H1 (cell line): ENCODE results near the gene SNAPC2. TPM values are rescaled to one million over a fixed set of nuclear protein-coding genes. Genes with fewer than 3 reads are reported as not detected.

ENCODE experiments used
- CTCF ChIA-PET: fragments of 300-600 bp; sonication (Branson Sonifier 250); formaldehyde crosslinking; loops from one replicate; lab custom pipeline; 2021; ENCODE audit not compliant: partially characterized antibody; lab: Charles Lee
- POLR2A ChIA-PET: fragments of 300-600 bp; sonication (Branson Sonifier 250); formaldehyde crosslinking; loops from one replicate; lab custom pipeline; 2021; ENCODE audit warnings: inconsistent platforms; ENCODE audit not compliant: partially characterized antibody; lab: Charles Lee
- DNase-seq, 2 experiments: peaks; one replicate each; pipeline versions ENCODE4 v3.0.0 to v3.0.0-alpha.2; 2010 to 2022; ENCODE audit warnings: low spot score in 2 of 2, low read depth in 1 of 2, mixed read lengths in 1 of 2
- FAIRE-seq: peaks from 2 replicates; lab custom pipeline; 2011; peaks lifted over from hg19 to GRCh38; lab: Jason Lieb, UNC
- H2AFZ ChIP-seq: 2 replicates; pipeline ENCODE4 v1.8.1; 2012; ENCODE audit warnings: low read length, inconsistent platforms
- H2AK5ac ChIP-seq: 2 replicates; pipeline ENCODE4 v1.6.1; 2013; ENCODE audit warnings: low read depth, low read length
- H2BK120ac ChIP-seq: replicated peaks from 2 replicates; pipeline ENCODE3; 2013; ENCODE audit warnings: low read depth, low read length, inconsistent platforms
- H2BK12ac ChIP-seq: 2 replicates; pipeline ENCODE4 v1.6.1; 2013; ENCODE audit warnings: low read depth, low read length
- H2BK15ac ChIP-seq: 2 replicates; pipeline ENCODE4 v1.6.1; 2013; ENCODE audit warnings: low read length
- H2BK20ac ChIP-seq: 2 replicates; pipeline ENCODE4 v1.6.1; 2013; ENCODE audit warnings: low read length
- H2BK5ac ChIP-seq: 2 replicates; pipeline ENCODE4 v1.6.1; 2013; ENCODE audit warnings: low read depth, low read length
- H3K14ac ChIP-seq: 2 replicates; pipeline ENCODE4 v1.6.1; 2013; ENCODE audit warnings: inconsistent platforms; ENCODE audit not compliant: insufficient read length
- H3K18ac ChIP-seq: 2 replicates; pipeline ENCODE4 v1.6.1; 2013; ENCODE audit warnings: low read length; ENCODE audit errors: extremely low read depth
- H3K23ac ChIP-seq: 2 replicates; pipeline ENCODE4 v1.6.1; 2013; ENCODE audit warnings: inconsistent platforms; ENCODE audit not compliant: insufficient read length
- H3K23me2 ChIP-seq: 2 replicates; pipeline ENCODE4 v1.6.1; 2013; ENCODE audit warnings: low read depth, low read length
- H3K27ac ChIP-seq: 2 replicates; pipeline ENCODE4 v1.6.1; 2011; ENCODE audit warnings: low read depth, low read length, inconsistent platforms
- H3K27me3 ChIP-seq, 4 experiments: replicated peaks in 1 of 4; 1 replicate in 1 of 4; 2 replicates in 3 of 4; pipeline versions ENCODE4 v1.6.1 to v1.8.1; 2011 to 2013; ENCODE audit warnings: low read length in 3 of 4, mild to moderate bottlenecking in 3 of 4, inconsistent platforms in 2 of 4, mixed read lengths in 2 of 4, moderate library complexity in 1 of 4; ENCODE audit not compliant: control insufficient read depth in 3 of 4, insufficient read depth in 3 of 4; ENCODE audit errors: extremely low read depth in 1 of 4
- H3K36me3 ChIP-seq, 4 experiments: 2 replicates each; pipeline versions ENCODE4 v1.6.1 to v1.8.1; 2011 to 2013; ENCODE audit warnings: mild to moderate bottlenecking in 4 of 4, low read length in 3 of 4, moderate library complexity in 2 of 4, control low read depth in 1 of 4, inconsistent platforms in 1 of 4; ENCODE audit not compliant: insufficient read depth in 4 of 4, control insufficient read depth in 2 of 4
- H3K4ac ChIP-seq: replicated peaks from 2 replicates; pipeline ENCODE3; 2013; ENCODE audit warnings: low read length, low read depth, mixed read lengths, inconsistent platforms; ENCODE audit not compliant: insufficient read length
- H3K4me1 ChIP-seq, 4 experiments: replicated peaks in 1 of 4; 1 replicate in 1 of 4; 2 replicates in 3 of 4; pipeline versions ENCODE4 v1.6.1 to v1.8.1; 2011 to 2013; ENCODE audit warnings: low read length in 3 of 4, inconsistent platforms in 2 of 4, mixed read lengths in 1 of 4; ENCODE audit not compliant: insufficient read depth in 4 of 4, control insufficient read depth in 3 of 4
- H3K4me2 ChIP-seq, 2 experiments: 2 replicates each; pipeline versions ENCODE4 v1.6.1 to v1.8.1; 2011 to 2013; ENCODE audit warnings: low read depth in 2 of 2, low read length in 2 of 2, control low read depth in 1 of 2, inconsistent platforms in 1 of 2, mild to moderate bottlenecking in 1 of 2; ENCODE audit not compliant: insufficient read depth in 1 of 2
- H3K4me3 ChIP-seq, 4 experiments: fragments of 200-600, 300-600 bp in 1 of 4; sonication (generic), shearing (Covaris generic), sonication (Bioruptor Twin) in 1 of 4; 2 replicates each; pipeline versions ENCODE4 v1.5.1 to v1.8.1; 2011 to 2016; ENCODE audit warnings: low read length in 4 of 4, low read depth in 3 of 4, control low read depth in 2 of 4, inconsistent platforms in 2 of 4, mild to moderate bottlenecking in 2 of 4, mixed read lengths in 1 of 4, moderate library complexity in 1 of 4; ENCODE audit not compliant: insufficient read depth in 2 of 4; ENCODE audit errors: extremely low read depth in 1 of 4
- H3K56ac ChIP-seq: replicated peaks from 2 replicates; pipeline ENCODE3; 2013; ENCODE audit warnings: low read depth, mild to moderate bottlenecking, mixed read lengths, low read length, inconsistent platforms; ENCODE audit not compliant: insufficient read length
- H3K79me1 ChIP-seq: 2 replicates; pipeline ENCODE4 v1.6.1; 2013; ENCODE audit warnings: low read depth, low read length, control low read depth
- H3K79me2 ChIP-seq, 2 experiments: 2 replicates each; pipeline versions ENCODE4 v1.6.1 to v1.8.1; 2012 to 2013; ENCODE audit warnings: low read length in 2 of 2, mild to moderate bottlenecking in 2 of 2, inconsistent platforms in 1 of 2; ENCODE audit not compliant: insufficient read depth in 2 of 2, control insufficient read depth in 1 of 2
- H3K9ac ChIP-seq, 4 experiments: replicated peaks in 1 of 4; 1 replicate in 1 of 4; 2 replicates in 3 of 4; pipeline versions ENCODE4 v1.6.1 to v1.8.1; 2011 to 2013; ENCODE audit warnings: low read depth in 3 of 4, low read length in 3 of 4, control low read depth in 2 of 4, mild to moderate bottlenecking in 2 of 4, moderate library complexity in 2 of 4, inconsistent platforms in 1 of 4; ENCODE audit errors: extremely low read depth in 1 of 4
- H3K9me3 ChIP-seq, 2 experiments: 2 replicates each; pipeline versions ENCODE4 v1.6.1 to v1.8.1; 2012 to 2013; ENCODE audit warnings: mild to moderate bottlenecking in 2 of 2, moderate library complexity in 2 of 2, control low read depth in 1 of 2, inconsistent platforms in 1 of 2, low read depth in 1 of 2, low read length in 1 of 2, mixed read lengths in 1 of 2; ENCODE audit not compliant: insufficient read depth in 2 of 2
- H4K20me1 ChIP-seq, 2 experiments: replicated peaks in 1 of 2; 2 replicates each; pipeline versions ENCODE3 to v1.8.1; 2011 to 2013; ENCODE audit warnings: inconsistent platforms in 2 of 2, low read length in 2 of 2, mild to moderate bottlenecking in 1 of 2; ENCODE audit not compliant: insufficient read depth in 2 of 2, control insufficient read depth in 1 of 2
- H4K5ac ChIP-seq: 2 replicates; pipeline ENCODE4 v1.6.1; 2013; ENCODE audit warnings: low read length, low read depth, mixed read lengths, inconsistent platforms; ENCODE audit not compliant: insufficient read length
- H4K8ac ChIP-seq: 2 replicates; pipeline ENCODE4 v1.8.0; 2013; ENCODE audit warnings: mild to moderate bottlenecking, moderate library complexity, low read length, inconsistent platforms; ENCODE audit not compliant: insufficient read depth; ENCODE audit errors: extremely low read depth
- H4K91ac ChIP-seq: replicated peaks from 2 replicates; pipeline ENCODE3; 2013; ENCODE audit warnings: low read length, mixed read lengths, inconsistent platforms; ENCODE audit not compliant: insufficient read length
- EZH2 ChIP-seq: fragments of 200-600 bp; sonication (generic); IDR thresholded peaks from 2 replicates; pipeline ENCODE4 v1.7.1; 2012; ENCODE audit warnings: low read depth, mild to moderate bottlenecking, moderate library complexity, low read length, inconsistent platforms; ENCODE audit not compliant: severe bottlenecking
- KDM4A ChIP-seq: IDR thresholded peaks from one replicate; pipeline ENCODE4 v1.7.1; 2012; ENCODE audit warnings: low read depth, mild to moderate bottlenecking, moderate library complexity, low read length, inconsistent platforms; ENCODE audit not compliant: severe bottlenecking
- MAFK ChIP-seq: IDR thresholded peaks from 2 replicates; pipeline ENCODE4 v1.6.1; 2012; ENCODE audit warnings: low read depth, mild to moderate bottlenecking, improper control_type of control experiment, low read length
- SRF ChIP-seq: IDR thresholded peaks from 2 replicates; pipeline ENCODE4 v1.6.1; 2011; ENCODE audit warnings: mild to moderate bottlenecking, low read depth, low read length, moderate library complexity
- WGBS, 2 experiments: shearing (Covaris generic) in 1 of 2; methylation state at CpG; one replicate each; pipeline versions ENCODE4 v1.1.6 to v1.1.7; 2013 to 2015; ENCODE audit warnings: low lambda C conversion rate in 2 of 2, mixed read lengths in 2 of 2, inconsistent platforms in 1 of 2, low coverage in 1 of 2, missing lambda C conversion rate in 1 of 2; ENCODE audit not compliant: insufficient replicate concordance in 2 of 2, insufficient coverage in 1 of 2, insufficient read length in 1 of 2; ENCODE audit errors: extremely low coverage in 1 of 2, missing lambda C conversion rate in 1 of 2; 5-methylcytosine and 5-hydroxymethylcytosine counted together
- polyA plus RNA-seq, 7 experiments: library from polyadenylated mRNA; depleted of rRNA in 3 of 7; stranded (reverse) in 5 of 7; unstranded in 2 of 7; fragments of >200 nt in 5 of 7; fragments of 200-250 nt in 2 of 7; gene quantifications; 1 replicate in 5 of 7; 2 replicates in 1 of 7; 4 replicates in 1 of 7; pipeline versions ENCODE4 v1.2.1 to v1.2.3, GENCODE V29; 2011 to 2013; ENCODE audit warnings: missing spikeins in 2 of 7, mixed read lengths in 2 of 7
- total RNA-seq: library from RNA; stranded (reverse); fragmentation: NEBNext Ultra II Directional; extraction: Animal tissue kit (Norgen Biotek cat#: 25700); gene quantifications from 2 replicates; pipeline ENCODE4 v1.2.1, GENCODE V29; 2021
- TF ChIP-seq, protein P1 (sequence below): IDR thresholded peaks from 2 replicates; pipeline ENCODE4 v1.6.1; 2012; ENCODE audit warnings: inconsistent platforms

The SNAPC2 gene
- total and polyA plus RNA-seq, 2 of the 8 experiments (the other 6 are each of a cell fraction or from before 2014, with no cell fraction given), result 18.2 to 20.3 TPM

GRCh38 chr19:7926727-7927604 lies 6.8 kb downstream of the SNAPC2 start:
- Histone ChIP-seq H3K14ac (no peak overlapping the region), H3K4me3 (peak overlapping the region in 1 of 4 experiments; percentile 59; a peak in 1 of 8 replicates), H4K91ac (no peak overlapping the region), H4K5ac (no peak overlapping the region), H3K36me3 (peaks cover 3 to 17% (median 11%) of the 10 kb centered on the region in 4 experiments; a peak in 6 of 8 replicates), H3K4ac (no peak overlapping the region), H2BK120ac (no peak overlapping the region), H3K9me3 (no peaks in the 10 kb centered on the region), H3K18ac (no peak overlapping the region), H4K8ac (peak overlapping the region; percentile 84; the same call in 1 of the 2 replicates), H2BK20ac (no peak overlapping the region), H2BK12ac (no peak overlapping the region), H3K23me2 (peaks cover 4% of the 10 kb centered on the region; the same call in 1 of the 2 replicates), H3K27me3 (no peaks in the 10 kb centered on the region), H3K4me2 (peak overlapping the region; percentile 4 to 91; a peak in 2 of 4 replicates), H3K79me2 (no peaks in the 10 kb centered on the region), H2BK15ac (no peak overlapping the region), H3K27ac (no peak overlapping the region), H3K9ac (no peak overlapping the region), H3K4me1 (peaks cover 0 to 8% (median 2%) of the 10 kb centered on the region in 4 experiments; a peak in 5 of 7 replicates), H3K79me1 (no peaks in the 10 kb centered on the region), H2AK5ac (no peak overlapping the region), H2AFZ (no peak overlapping the region), H4K20me1 (peaks cover 8 to 20% of the 10 kb centered on the region in 2 experiments), H3K23ac (no peak overlapping the region), H3K56ac (no peak overlapping the region), H2BK5ac (no peak overlapping the region)
- DNase-seq (no peak), FAIRE-seq (no peak)
- CTCF ChIA-PET, result interaction anchor here (0.7 to 1.9 kb wide), 14 partner anchors 9 to 74 kb away, joined by 3 to 10 read pairs (median 4); partner anchors contain the start of gene TGFBR3L
- 93% methylated on average over 25 of the region's 32 CpGs; no CpG with 5 or more reads in 1 of the 2 experiments for WGBS, 2 experiments
- TF ChIP-seq, protein P1, sequence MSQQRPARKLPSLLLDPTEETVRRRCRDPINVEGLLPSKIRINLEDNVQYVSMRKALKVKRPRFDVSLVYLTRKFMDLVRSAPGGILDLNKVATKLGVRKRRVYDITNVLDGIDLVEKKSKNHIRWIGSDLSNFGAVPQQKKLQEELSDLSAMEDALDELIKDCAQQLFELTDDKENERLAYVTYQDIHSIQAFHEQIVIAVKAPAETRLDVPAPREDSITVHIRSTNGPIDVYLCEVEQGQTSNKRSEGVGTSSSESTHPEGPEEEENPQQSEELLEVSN, result no peak
- no peak for TF ChIP-seq MAFK
- no peak for TF ChIP-seq SRF
- no peak for TF ChIP-seq KDM4A
- no peak for TF ChIP-seq EZH2
- POLR2A ChIA-PET, result interaction anchor here (0.7 to 10.4 kb wide), 13 partner anchors 9 to 223 kb away, joined by 3 to 205 read pairs (median 4); partner anchors contain the start of genes FBN3, TGFBR3L and TIMM44
